Activated naive CD4-positive, alpha-beta T cell treated with anti-CD3 and anti-CD28 coated beads, Interleukin-2, amount 10 ng/mL, durations not matched to agents 7 days and 5 days (primary cell): ENCODE results near the gene PLCL2.

Source experiments
- CTCF ChIA-PET: fragments of 350-600 bp; sonication (Branson Sonifier 250); formaldehyde crosslinking; loops from one replicate; lab custom pipeline; 2021; ENCODE audit warnings: antibody characterized with exemption; lab: Charles Lee
- DNase-seq: peaks from one replicate; pipeline ENCODE4 v3.0.0-alpha.2; 2020
- H3K27ac Mint-ChIP-seq: one replicate; pipeline ENCODE4 v1.8.0; 2021; ENCODE audit warnings: mild to moderate bottlenecking, moderate library complexity, mixed read lengths
- H3K27me3 Mint-ChIP-seq: one replicate; pipeline ENCODE4 v1.8.0; 2021; ENCODE audit warnings: mild to moderate bottlenecking, mixed read lengths
- H3K36me3 Mint-ChIP-seq: one replicate; pipeline ENCODE4 v1.8.0; 2021; ENCODE audit warnings: mixed read lengths
- H3K4me1 Mint-ChIP-seq: one replicate; pipeline ENCODE4 v1.8.0; 2021; ENCODE audit warnings: mixed read lengths
- H3K4me3 Mint-ChIP-seq: one replicate; pipeline ENCODE4 v1.8.0; 2021; ENCODE audit warnings: mild to moderate bottlenecking, moderate library complexity, mixed read lengths
- H3K9me3 Mint-ChIP-seq: one replicate; pipeline ENCODE4 v1.8.0; 2021; ENCODE audit warnings: mixed read lengths

PLCL2 gene

DNA sequence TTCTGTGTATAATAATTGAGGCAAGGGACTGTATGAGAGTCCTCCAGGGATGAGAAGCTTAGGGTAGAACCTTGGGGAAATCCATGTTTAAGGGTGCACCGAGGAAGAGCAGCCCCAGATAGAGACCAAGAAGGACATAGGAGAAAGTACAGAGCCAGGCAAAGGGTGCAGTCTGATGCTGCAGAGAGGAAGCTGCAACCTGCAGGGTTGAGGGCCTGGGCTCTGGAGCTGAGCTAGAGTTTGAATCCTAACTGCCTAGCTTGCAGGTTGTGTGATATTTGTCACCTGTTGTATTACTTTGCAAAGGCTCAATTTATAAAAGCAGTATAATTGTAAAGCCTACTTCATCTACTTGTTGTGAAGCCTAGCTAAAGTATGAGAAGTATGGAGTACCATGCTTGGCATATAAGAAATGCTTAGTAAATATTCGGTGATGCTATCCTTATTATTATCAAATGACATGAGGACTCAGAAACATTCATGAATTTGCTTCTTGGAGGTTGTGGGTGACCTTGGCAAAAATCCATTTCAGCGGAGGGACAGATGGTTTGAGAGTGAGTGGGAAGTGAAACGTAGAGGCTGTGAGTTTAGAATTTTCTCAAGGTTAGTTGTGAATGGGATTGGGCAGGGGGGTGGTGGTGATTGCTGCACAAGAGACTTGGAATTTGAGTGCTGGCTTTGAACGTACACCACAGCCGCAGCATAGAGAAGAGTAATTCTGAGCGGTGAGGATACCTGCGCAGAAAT, 43.8 kb downstream of the PLCL2 start:
- peaks cover 31% of the 10 kb centered on the region for H3K36me3 Mint-ChIP-seq
- peaks cover 50% of the 10 kb centered on the region for H3K4me1 Mint-ChIP-seq
- peak overlapping the region; percentile 76 for H3K27ac Mint-ChIP-seq
- peaks cover 2% of the 10 kb centered on the region for H3K9me3 Mint-ChIP-seq
- CTCF ChIA-PET: interaction anchor here (0.7 to 1.5 kb wide), 6 partner anchors 13 to 223 kb away, joined by 3 to 4 read pairs (median 3); no protein-coding TSS in a partner anchor
- DNase-seq: no peak
- H3K27me3 Mint-ChIP-seq: no peaks in the 10 kb centered on the region
- H3K4me3 Mint-ChIP-seq: no peak overlapping the region

GRCh38 chr3:16929311-16929710, 44.6 kb downstream of the PLCL2 start:
- Mint-ChIP-seq H3K36me3 (peaks cover 34% of the 10 kb centered on the region), H3K27me3 (no peaks in the 10 kb centered on the region), H3K4me3 (no peak overlapping the region), H3K27ac (no peak overlapping the region), H3K4me1 (peaks cover 52% of the 10 kb centered on the region), H3K9me3 (no peaks in the 10 kb centered on the region)
- CTCF ChIA-PET: no interaction called here
- no peak for DNase-seq

- peaks cover 50% of the 10 kb centered on the region for H3K36me3 Mint-ChIP-seq
- no peak for DNase-seq
- CTCF ChIA-PET: no interaction called here
- H3K9me3 Mint-ChIP-seq: no peaks in the 10 kb centered on the region
- no peak overlapping the region for H3K4me3 Mint-ChIP-seq
- no peaks in the 10 kb centered on the region for H3K27me3 Mint-ChIP-seq
- H3K27ac Mint-ChIP-seq: peak overlapping the region; percentile 46
- peaks cover 82% of the 10 kb centered on the region for H3K4me1 Mint-ChIP-seq
These were observed 48.1 kb downstream of the PLCL2 start for GRCh38 chr3:16932877-16933276.

GRCh38 chr3:16935781-16936180, 51.0 kb downstream of the PLCL2 start:
- CTCF ChIA-PET: no interaction called here
- Mint-ChIP-seq H3K27me3 (no peaks in the 10 kb centered on the region), H3K27ac (no peak overlapping the region), H3K4me3 (no peak overlapping the region), H3K4me1 (peaks cover 73% of the 10 kb centered on the region), H3K9me3 (no peaks in the 10 kb centered on the region), H3K36me3 (peaks cover 50% of the 10 kb centered on the region)
- DNase-seq: no peak

DNA sequence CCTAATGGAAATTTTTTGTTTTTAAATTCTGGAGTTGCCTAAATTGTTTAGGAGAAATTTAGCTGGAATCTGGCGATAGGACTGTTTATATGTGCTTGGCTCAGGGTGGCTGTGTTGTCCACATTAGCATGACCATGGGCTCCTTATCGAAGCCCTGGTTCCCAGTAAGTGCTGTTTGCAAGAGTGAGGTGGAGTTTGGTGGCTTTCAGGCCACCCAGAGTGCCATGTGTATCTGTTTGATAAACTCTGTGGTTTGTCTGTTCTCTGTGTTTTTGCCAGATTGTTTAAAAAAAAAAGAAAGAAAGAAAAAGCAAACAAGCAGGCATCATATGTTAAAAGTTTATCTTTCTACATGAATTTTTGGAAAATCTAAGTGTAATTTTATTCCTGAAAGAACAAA, 51.5 kb downstream of the PLCL2 start:
- peaks cover 74% of the 10 kb centered on the region for H3K4me1 Mint-ChIP-seq
- peak; percentile 38 for DNase-seq

GRCh38 chr3:16936676-16937230, 52.0 kb downstream of the PLCL2 start:
- no peak for DNase-seq
- Mint-ChIP-seq H3K4me1 (peaks cover 77% of the 10 kb centered on the region), H3K9me3 (no peaks in the 10 kb centered on the region), H3K27me3 (no peaks in the 10 kb centered on the region), H3K27ac (no peak overlapping the region), H3K4me3 (no peak overlapping the region), H3K36me3 (peaks cover 55% of the 10 kb centered on the region)
- CTCF ChIA-PET: no interaction called here

More for the DNA sequence above, 51.5 kb downstream of the PLCL2 start:
- Mint-ChIP-seq H3K27ac (peak overlapping the region; percentile 55), H3K4me3 (no peak overlapping the region), H3K9me3 (no peaks in the 10 kb centered on the region), H3K27me3 (no peaks in the 10 kb centered on the region), H3K36me3 (peaks cover 54% of the 10 kb centered on the region)
- CTCF ChIA-PET: no interaction called here

DNA sequence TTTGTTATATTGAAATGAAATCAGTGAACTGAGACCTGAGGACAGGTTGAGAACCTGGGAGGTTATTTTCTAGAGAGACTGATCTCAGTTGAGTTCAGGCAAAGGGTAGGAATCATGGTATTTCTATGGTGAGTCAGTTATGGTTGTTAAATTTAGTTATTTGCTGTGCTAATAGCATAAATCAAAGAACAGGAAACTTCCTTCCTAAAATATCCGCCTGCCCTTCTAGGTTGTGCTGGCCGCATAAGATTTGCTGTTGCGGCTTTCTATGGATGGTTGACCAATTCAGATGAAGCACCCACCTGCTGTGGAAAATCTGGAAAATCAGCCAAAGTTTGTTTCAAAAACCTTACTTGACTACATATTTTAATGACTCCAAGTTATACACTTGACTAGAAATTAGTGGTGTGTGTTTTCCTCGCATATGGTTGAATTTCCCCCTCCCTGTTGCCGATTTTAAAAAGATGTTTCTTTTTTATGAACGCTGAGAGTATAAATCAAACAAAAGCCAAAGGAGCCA, 52.6 kb downstream of the PLCL2 start:
- Mint-ChIP-seq H3K36me3 (peaks cover 49% of the 10 kb centered on the region), H3K27me3 (no peaks in the 10 kb centered on the region), H3K9me3 (no peaks in the 10 kb centered on the region), H3K4me3 (no peak overlapping the region), H3K4me1 (peaks cover 73% of the 10 kb centered on the region), H3K27ac (no peak overlapping the region)
- CTCF ChIA-PET: no interaction called here
- no peak for DNase-seq

GRCh38 chr3:16940769-16941700, 56.3 kb downstream of the PLCL2 start:
- Mint-ChIP-seq H3K36me3 (peaks cover 41% of the 10 kb centered on the region), H3K4me3 (no peak overlapping the region), H3K27ac (no peak overlapping the region), H3K4me1 (peaks cover 52% of the 10 kb centered on the region), H3K9me3 (no peaks in the 10 kb centered on the region), H3K27me3 (no peaks in the 10 kb centered on the region)
- no peak for DNase-seq
- CTCF ChIA-PET: no interaction called here

- no peak for DNase-seq
- CTCF ChIA-PET: interaction anchor here (1.3 kb wide), 1 partner anchor 15 kb away, joined by 3 read pairs; no protein-coding TSS in a partner anchor
- Mint-ChIP-seq H3K4me3 (no peak overlapping the region), H3K4me1 (peaks cover 35% of the 10 kb centered on the region), H3K27me3 (no peaks in the 10 kb centered on the region), H3K27ac (no peak overlapping the region), H3K36me3 (peaks cover 34% of the 10 kb centered on the region), H3K9me3 (no peaks in the 10 kb centered on the region)
These were observed 58.2 kb downstream of the PLCL2 start for GRCh38 chr3:16942955-16943354.

DNA sequence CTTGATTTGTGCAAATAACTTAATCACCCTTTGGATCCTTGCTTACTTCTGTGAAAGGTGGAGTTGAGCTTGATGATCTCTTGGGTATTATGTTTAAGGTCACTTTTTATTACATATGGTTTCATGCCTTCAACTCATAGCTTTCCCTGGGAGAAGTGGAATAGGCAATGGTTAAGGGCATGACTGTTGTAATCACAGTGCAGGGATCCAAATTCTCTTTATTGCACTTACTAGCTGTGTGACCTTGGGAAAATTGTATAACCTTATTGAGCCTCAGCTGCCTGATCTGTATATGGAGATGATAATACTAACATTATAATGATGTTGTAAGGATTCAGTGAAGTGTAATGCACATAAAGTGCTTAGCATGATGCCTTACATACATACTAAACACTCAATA, 59.1 kb downstream of the PLCL2 start:
- DNase-seq: no peak
- H3K27ac Mint-ChIP-seq: no peak overlapping the region
- H3K27me3 Mint-ChIP-seq: no peaks in the 10 kb centered on the region
- peaks cover 33% of the 10 kb centered on the region for H3K36me3 Mint-ChIP-seq
- CTCF ChIA-PET: interaction anchor here (1.3 kb wide), 1 partner anchor 16 kb away, joined by 3 read pairs; no protein-coding TSS in a partner anchor
- H3K4me1 Mint-ChIP-seq: peaks cover 35% of the 10 kb centered on the region
- H3K4me3 Mint-ChIP-seq: no peak overlapping the region
- no peaks in the 10 kb centered on the region for H3K9me3 Mint-ChIP-seq

GRCh38 chr3:16944356-16944755, 59.6 kb downstream of the PLCL2 start:
- Mint-ChIP-seq H3K27me3 (no peaks in the 10 kb centered on the region), H3K27ac (no peak overlapping the region), H3K4me1 (peaks cover 30% of the 10 kb centered on the region), H3K36me3 (peaks cover 29% of the 10 kb centered on the region), H3K4me3 (no peak overlapping the region), H3K9me3 (no peaks in the 10 kb centered on the region)
- no peak for DNase-seq
- CTCF ChIA-PET: no interaction called here

- H3K9me3 Mint-ChIP-seq: no peaks in the 10 kb centered on the region
- H3K27me3 Mint-ChIP-seq: no peaks in the 10 kb centered on the region
- H3K27ac Mint-ChIP-seq: no peak overlapping the region
- CTCF ChIA-PET: no interaction called here
- peaks cover 24% of the 10 kb centered on the region for H3K36me3 Mint-ChIP-seq
- DNase-seq: no peak
- peaks cover 25% of the 10 kb centered on the region for H3K4me1 Mint-ChIP-seq
- H3K4me3 Mint-ChIP-seq: no peak overlapping the region
These were observed 60.6 kb downstream of the PLCL2 start for GRCh38 chr3:16945330-16945729.

- DNase-seq: no peak
- Mint-ChIP-seq H3K4me3 (no peak overlapping the region), H3K27ac (no peak overlapping the region), H3K27me3 (no peaks in the 10 kb centered on the region), H3K9me3 (no peaks in the 10 kb centered on the region), H3K4me1 (peaks cover 7% of the 10 kb centered on the region), H3K36me3 (peaks cover 10% of the 10 kb centered on the region)
- CTCF ChIA-PET: no interaction called here
These were observed 65.5 kb downstream of the PLCL2 start for GRCh38 chr3:16950282-16950681.

DNA sequence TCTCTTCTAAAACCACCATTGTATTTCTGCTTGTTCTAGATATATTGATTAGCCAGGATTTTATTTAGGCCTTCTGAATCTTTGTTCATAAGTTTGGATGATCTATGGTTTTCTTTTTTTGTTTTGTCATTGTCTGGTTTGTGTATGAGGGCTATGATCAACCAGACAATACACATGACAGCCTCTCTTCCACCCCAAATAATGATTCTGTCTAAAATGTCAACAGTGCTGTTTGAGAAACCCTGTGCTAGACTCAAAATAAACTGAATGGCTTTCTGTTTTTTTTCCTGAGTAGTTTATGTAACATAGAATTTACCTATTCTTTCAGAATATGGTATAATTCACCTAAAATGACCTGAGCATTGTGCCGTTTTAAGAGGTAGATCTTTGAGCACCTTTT, 66.1 kb downstream of the PLCL2 start:
- Mint-ChIP-seq H3K27ac (no peak overlapping the region), H3K36me3 (peaks cover 6% of the 10 kb centered on the region), H3K9me3 (no peaks in the 10 kb centered on the region), H3K4me1 (peaks cover 5% of the 10 kb centered on the region), H3K27me3 (no peaks in the 10 kb centered on the region), H3K4me3 (no peak overlapping the region)
- CTCF ChIA-PET: no interaction called here
- DNase-seq: no peak
